HG03575 (cell line): Measurements from ENCODE around the gene POLD1.

ENCODE experiments used
- ATAC-seq: cut with Tn5 transposase; IDR thresholded peaks from one replicate; pipeline ENCODE4 v1.9.1; 2021; ENCODE audit not compliant: unreplicated experiment, insufficient number of reproducible peaks, low FRiP score; ENCODE audit errors: extremely low read depth

Gene POLD1

GRCh38 chr19:50362656-50363424 lies 21.3 kb upstream of the POLD1 start:
- ATAC-seq, result no peak

DNA sequence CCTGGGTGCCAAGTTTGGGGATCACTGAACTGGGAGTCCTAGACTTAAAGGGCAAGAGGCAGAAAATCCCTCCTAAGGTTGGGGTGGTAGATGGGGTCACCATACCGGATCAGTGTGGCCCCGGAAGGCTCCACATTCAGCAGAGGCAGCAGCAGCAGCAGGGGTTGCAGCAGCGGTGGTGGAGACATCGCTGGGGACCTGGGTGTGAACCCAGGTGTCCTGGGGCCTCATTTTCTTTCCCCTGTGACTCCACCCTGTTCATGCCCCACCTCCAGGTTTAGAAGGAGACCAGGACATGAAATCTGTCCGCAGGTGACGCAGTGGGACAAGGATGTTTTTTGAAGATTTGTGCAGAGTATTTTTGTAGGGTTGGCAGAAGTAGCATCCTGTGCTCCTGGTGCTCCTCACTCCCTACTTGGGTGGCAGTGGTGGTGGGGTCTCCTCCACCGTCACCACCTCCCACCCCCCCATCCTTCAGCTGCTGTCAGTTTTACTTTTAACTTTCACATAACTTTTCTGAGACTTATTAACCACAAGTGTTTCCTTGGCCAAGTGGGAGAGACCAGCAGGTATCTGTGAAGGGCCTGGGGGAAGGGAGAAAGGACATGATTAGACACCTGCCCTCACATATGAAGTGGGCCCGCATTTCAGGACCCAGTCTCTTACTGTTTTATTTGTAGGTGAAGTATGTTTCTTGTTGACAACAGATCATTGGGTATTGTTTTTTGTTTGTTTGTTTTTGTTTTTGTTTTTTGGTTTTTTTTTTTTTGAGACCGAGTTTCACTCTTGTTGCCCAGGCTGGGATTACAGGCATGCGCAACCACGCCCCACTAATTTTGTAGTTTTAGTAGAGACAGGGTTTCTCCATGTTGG lies 18.5 kb upstream of the POLD1 start, which contains the start of gene NAPSA:
NAPSA (minus strand) TSS at position 206 of the 873 bp plus-strand sequence; CDS start at position 188, 18 bp downstream.
- ATAC-seq, result no peak

DNA sequence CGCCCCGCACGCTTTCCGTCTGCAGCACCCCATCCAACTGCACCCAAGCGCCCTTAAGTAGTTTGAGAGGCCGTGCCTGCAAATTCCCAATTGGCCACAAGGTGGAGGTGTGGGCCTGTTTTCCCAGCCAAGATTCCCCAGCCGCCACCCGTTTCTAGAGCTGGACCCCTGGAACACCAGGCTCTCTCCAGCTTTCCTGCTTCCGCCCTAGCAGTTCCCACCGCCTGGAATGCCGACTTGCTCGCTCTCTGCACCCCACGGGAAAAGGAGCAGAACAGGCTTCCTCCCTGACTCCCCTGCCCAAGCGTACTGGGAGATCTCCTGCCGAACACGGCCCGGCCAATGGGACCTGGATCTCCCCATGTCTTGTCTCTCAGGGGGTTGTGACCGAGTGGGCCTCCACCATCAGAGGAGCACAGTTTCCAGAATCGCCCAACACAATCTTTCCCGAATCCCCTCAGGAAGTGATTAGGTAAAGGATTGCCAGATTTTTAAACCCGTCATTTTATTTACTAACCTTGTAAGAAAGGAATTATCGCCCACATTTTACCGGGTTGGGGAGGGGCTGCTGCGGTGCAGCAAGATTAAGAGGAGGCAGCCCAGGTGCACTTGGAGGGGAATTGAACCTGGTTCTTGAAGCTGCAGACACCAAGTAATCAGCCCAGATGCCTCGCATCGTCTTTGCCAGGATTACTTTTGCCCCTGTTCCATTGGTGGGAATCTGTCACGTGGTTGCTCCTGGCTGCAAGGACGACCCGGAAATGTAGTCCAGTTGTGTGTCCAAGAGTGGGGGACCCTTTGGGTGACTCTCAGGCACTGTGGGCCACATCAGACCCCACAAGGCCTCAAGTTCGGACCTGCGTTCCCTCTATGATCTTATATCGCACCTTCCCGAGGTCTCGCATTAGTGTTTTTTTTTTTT lies 15.2 kb upstream of the POLD1 start:
- ATAC-seq, result no peak

- ATAC-seq, result no peak
Observed at GRCh38 chr19:50371914-50372475, 12.2 kb upstream of the POLD1 start.

DNA sequence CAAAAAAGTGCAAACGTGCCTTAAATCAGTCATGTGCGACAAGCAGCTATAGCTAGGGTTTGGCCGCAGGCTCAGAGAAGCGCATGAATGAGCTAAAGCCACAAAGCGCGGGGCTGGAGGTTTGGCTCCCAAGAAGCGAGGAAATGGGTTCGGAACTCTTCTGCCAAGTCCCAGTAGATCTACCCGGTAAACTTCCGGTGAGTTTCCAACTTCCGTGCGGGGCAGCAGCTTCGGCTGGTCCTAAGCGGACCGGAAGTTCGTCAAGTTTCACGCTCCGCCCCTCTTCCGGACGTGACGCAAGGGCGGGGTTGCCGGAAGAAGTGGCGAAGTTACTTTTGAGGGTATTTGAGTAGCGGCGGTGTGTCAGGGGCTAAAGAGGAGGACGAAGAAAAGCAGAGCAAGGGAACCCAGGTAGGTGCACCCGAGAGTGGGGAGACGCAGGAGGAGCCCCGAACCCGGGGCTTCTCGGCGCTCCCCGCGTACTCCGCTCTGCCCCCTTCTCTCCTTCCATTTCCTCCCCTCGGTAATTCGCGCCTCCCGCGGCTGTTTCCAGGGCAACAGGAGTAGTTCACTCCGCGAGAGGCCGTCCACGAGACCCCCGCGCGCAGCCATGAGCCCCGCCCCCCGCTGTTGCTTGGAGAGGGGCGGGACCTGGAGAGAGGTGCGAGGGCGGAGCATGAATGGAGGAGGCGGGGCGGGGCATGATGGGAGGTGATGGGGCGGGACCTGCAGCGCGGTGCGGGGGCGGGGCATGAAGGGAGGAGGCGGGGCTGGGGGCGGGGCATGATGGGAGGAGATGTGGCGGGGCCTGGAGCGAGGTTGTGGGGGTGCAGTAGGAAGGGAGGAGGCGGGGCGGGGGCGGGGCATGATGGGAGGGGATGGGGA lies 7.7 kb upstream of the POLD1 start, which contains the start of gene NR1H2:
NR1H2 (plus strand) TSS at position 292 of the 885 bp plus-strand sequence. CDS start 1,149 bp downstream, outside the sequence.
- no peak for ATAC-seq

DNA sequence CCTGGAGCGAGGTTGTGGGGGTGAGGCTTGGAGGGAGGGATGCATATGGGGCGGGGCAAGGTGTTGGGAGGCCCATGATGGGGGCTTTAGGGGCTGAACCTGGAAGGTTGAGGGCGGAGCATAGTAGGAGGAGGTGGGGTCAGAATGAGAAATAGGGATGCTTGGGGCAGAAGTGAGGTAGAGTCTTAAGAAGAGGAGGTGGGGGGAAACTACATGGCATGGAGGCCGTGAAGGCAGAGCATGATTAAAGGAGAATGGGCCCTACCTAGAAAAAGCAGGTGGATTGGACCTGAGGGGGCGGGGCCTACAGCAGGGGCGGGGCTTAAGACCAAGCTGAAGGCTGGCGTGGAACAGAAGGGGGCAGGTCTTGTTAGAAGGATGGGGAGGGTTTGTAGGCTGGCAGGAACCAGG lies 7.1 kb upstream of the POLD1 start:
- ATAC-seq, result no peak

DNA sequence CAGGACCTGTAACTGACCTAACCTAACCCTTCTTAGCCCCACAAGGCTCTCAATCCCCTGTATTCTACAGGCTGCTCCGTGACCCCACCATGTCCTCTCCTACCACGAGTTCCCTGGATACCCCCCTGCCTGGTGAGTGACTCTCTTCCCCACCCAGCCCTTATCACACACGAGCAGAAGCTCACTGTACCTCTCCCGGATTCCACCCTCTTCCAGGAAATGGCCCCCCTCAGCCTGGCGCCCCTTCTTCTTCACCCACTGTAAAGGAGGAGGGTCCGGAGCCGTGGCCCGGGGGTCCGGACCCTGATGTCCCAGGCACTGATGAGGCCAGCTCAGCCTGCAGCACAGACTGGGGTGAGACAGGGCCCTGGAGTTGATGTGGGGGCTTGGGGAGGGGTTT lies 6.6 kb upstream of the POLD1 start:
- ATAC-seq, result no peak

DNA sequence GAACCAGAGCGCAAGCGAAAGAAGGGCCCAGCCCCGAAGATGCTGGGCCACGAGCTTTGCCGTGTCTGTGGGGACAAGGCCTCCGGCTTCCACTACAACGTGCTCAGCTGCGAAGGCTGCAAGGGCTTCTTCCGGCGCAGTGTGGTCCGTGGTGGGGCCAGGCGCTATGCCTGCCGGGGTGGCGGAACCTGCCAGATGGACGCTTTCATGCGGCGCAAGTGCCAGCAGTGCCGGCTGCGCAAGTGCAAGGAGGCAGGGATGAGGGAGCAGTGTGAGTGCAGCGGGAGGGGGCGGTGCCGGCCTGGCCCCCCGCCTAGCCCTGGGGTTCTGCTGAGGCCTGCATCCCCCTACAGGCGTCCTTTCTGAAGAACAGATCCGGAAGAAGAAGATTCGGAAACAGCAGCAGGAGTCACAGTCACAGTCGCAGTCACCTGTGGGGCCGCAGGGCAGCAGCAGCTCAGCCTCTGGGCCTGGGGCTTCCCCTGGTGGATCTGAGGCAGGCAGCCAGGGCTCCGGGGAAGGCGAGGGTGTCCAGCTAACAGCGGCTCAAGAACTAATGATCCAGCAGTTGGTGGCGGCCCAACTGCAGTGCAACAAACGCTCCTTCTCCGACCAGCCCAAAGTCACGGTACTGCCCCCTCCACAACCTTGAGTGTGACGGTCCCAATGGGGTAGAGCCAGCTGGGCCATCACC lies 5.8 kb upstream of the POLD1 start:
- no peak for ATAC-seq

DNA sequence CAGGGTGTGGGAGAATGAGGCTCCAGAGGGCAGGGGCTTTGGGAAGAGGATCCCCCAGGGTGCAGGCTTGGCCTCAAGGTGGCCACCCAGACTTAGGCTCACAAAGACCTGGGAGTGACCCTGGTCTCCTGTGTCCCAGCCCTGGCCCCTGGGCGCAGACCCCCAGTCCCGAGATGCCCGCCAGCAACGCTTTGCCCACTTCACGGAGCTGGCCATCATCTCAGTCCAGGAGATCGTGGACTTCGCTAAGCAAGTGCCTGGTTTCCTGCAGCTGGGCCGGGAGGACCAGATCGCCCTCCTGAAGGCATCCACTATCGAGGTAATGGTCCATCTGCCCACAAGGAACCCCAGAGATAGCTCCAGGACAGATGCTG lies 5.3 kb upstream of the POLD1 start:
- ATAC-seq, result no peak

GRCh38 chr19:50379602-50380001 lies 4.5 kb upstream of the POLD1 start:
- no peak for ATAC-seq

DNA sequence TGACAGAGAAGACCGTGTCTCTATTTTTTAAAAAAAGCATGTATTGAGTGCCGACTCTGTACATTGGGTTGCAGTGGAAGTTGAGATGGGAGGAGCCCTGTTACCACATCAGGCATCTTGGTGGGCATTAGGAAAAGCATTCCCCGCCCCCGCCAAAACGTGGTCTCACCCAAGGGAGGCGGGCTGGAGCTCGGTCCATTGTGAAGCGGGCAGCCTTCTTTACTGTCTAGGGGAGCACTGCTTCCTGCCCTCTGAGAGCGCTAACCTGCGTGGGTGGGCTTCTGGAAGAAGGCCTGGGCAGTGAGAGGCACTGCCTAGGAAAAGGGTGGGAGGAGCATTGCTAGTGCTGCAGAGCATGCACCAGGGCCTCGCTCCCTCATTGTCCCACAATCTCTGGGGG lies 4.0 kb upstream of the POLD1 start:
- ATAC-seq, result no peak

GRCh38 chr19:50380751-50381151 lies 3.4 kb upstream of the POLD1 start:
- ATAC-seq, result no peak

DNA sequence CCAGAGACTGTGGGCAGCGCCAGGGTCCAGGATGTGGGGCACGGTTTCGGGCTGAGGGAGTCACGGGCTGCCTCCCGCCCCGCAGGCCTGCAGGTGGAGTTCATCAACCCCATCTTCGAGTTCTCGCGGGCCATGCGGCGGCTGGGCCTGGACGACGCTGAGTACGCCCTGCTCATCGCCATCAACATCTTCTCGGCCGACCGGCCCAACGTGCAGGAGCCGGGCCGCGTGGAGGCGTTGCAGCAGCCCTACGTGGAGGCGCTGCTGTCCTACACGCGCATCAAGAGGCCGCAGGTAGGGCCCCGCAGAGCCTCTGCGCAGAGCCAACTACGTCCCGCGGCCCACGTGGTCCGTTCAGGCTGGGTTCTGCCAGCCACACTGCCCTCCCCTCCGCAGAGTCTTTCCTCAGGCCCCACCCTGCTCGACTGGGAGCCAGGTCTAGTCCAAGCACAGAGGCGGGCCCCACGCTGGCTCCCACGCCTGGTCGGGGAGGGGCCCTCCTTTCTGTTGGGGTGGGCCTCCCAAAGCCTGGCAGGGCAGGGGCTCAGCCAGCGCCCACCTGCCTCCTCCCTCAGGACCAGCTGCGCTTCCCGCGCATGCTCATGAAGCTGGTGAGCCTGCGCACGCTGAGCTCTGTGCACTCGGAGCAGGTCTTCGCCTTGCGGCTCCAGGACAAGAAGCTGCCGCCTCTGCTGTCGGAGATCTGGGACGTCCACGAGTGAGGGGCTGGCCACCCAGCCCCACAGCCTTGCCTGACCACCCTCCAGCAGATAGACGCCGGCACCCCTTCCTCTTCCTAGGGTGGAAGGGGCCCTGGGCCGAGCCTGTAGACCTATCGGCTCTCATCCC lies 2.0 kb upstream of the POLD1 start:
- ATAC-seq, result no peak

GRCh38 chr19:50383001-50383851 lies 921 bp upstream of the POLD1 start:
- no peak for ATAC-seq

DNA sequence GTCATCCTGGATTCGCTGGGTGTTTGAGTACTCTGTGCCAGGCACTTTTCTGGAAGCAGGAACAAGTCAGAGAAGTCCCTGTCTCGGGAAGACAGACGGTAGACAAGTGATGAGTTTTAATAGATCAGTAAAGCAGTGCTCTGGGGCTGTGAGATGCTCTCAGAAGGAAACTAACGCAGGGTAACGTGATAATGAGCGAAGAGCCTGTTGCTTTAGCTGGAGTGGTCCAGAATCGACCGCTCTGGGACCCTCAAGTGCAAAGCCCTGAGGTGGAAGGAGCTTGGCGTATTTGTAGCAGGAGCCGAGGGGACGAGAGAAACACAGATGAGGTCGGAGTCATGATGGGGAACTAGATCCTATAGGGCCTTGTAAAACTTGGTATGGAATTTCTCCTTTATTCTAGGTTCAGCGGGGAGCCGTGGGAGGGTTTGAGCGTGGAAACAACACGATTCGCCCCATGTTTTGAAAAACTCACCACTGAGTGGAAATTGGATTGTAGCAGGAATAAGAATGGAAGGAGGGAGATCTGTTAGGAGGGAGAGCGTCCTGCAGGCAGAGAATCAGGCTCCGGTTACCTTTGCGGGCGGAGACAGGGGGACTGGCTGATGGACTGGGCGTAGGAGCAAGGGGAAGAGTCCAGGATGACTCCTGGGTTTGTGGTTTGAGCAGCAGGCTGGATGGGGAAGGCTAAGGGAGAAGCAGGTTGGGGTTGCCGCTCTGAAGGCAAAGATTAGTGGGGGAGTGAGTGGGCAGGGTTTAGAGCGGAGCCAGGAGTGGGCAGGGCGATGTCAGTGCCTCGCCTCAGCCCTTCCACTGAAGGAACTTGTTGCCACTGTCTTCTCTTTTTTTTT lies 763 bp downstream of the POLD1 start:
- ATAC-seq, result no peak
